GM19324 (cell line): ENCODE results near the gene ATP5F1D.
A peak's percentile ranks its signal among the peaks of the same experiment; 100 is the strongest.

Source experiments
- ATAC-seq: cut with Tn5 transposase; IDR thresholded peaks from one replicate; pipeline ENCODE4 v1.9.1; 2021; ENCODE audit warnings: mild to moderate bottlenecking, moderate library complexity; ENCODE audit not compliant: unreplicated experiment, low FRiP score

ATP5F1D gene

GRCh38 chr19:1256646-1257474 lies 15.3 kb downstream of the ATP5F1D start:
- no peak for ATAC-seq

GRCh38 chr19:1257475-1258162 lies 16.1 kb downstream of the ATP5F1D start:
- ATAC-seq = no peak

GRCh38 chr19:1258163-1258492 lies 16.6 kb downstream of the ATP5F1D start:
- ATAC-seq = no peak

GRCh38 chr19:1258707-1259205 lies 17.2 kb downstream of the ATP5F1D start:
- ATAC-seq = no peak

- no peak for ATAC-seq
These were observed 17.8 kb downstream of the ATP5F1D start for GRCh38 chr19:1259206-1259875.

GRCh38 chr19:1259876-1260748 lies 18.6 kb downstream of the ATP5F1D start:
- ATAC-seq = peak; percentile 12

- ATAC-seq = peak; percentile 74
These were observed 19.4 kb downstream of the ATP5F1D start for GRCh38 chr19:1260749-1261537.

GRCh38 chr19:1261538-1261797 lies 19.9 kb downstream of the ATP5F1D start:
- ATAC-seq = no peak

GRCh38 chr19:1261798-1262622 lies 20.5 kb downstream of the ATP5F1D start:
- ATAC-seq = no peak

- no peak for ATAC-seq
These were observed 21.1 kb downstream of the ATP5F1D start for GRCh38 chr19:1262623-1263123.

- no peak for ATAC-seq
These were observed 21.6 kb downstream of the ATP5F1D start for GRCh38 chr19:1263188-1263587.

GRCh38 chr19:1264801-1265614 lies 23.5 kb downstream of the ATP5F1D start:
- ATAC-seq = no peak

GRCh38 chr19:1265615-1266128 lies 24.1 kb downstream of the ATP5F1D start:
- ATAC-seq = no peak

- ATAC-seq = peak; percentile 43
These were observed 24.8 kb downstream of the ATP5F1D start for GRCh38 chr19:1266129-1266915.

GRCh38 chr19:1266916-1267476 lies 25.4 kb downstream of the ATP5F1D start:
- peak; percentile 27 for ATAC-seq

GRCh38 chr19:1267477-1268225 lies 26.1 kb downstream of the ATP5F1D start:
- ATAC-seq = no peak
